ENCODE data around the gene TMEM101. TPM values are rescaled to one million over a fixed set of nuclear protein-coding genes. Genes with fewer than 3 reads are reported as not detected.

TMEM101 gene
- 35.7 TPM for total RNA-seq

GRCh38 chr17:44014437-44015172 is at the start of gene TMEM101:
TMEM101 (minus strand) TSS chr17:44014963; CDS start chr17:44014952, 11 bp downstream.

GRCh38 chr17:44004077-44004760 is 10.5 kb downstream of the TMEM101 start, which contains the start of gene NAGS:
NAGS (plus strand) TSS chr17:44004622; CDS start chr17:44004664, 42 bp downstream.

Other genes with a start within 250 kb of the TMEM101 start
- gene DUSP3, start 236.0 kb downstream of the TMEM101 start, total RNA-seq: 44.6 TPM
- not detected for gene CFAP97D1, start 234.5 kb downstream of the TMEM101 start, total RNA-seq
- gene MPP3, start 181.8 kb downstream of the TMEM101 start, total RNA-seq: 21.7 TPM
- 0.38 TPM for gene CD300LG, start 167.8 kb downstream of the TMEM101 start, total RNA-seq
- 24.1 TPM for gene MPP2, start 107.4 kb downstream of the TMEM101 start, total RNA-seq
- gene PPY, start 72.5 kb downstream of the TMEM101 start, total RNA-seq: not detected
- not detected for gene PYY, start 61.0 kb downstream of the TMEM101 start, total RNA-seq
- gene NAGS, start 10.3 kb downstream of the TMEM101 start, total RNA-seq: 0.88 TPM
- 23.1 TPM for gene LSM12, start 51.7 kb upstream of the TMEM101 start, total RNA-seq
- gene G6PC3, start 55.8 kb upstream of the TMEM101 start, total RNA-seq: 28.3 TPM
- 117 TPM for gene HDAC5, start 108.7 kb upstream of the TMEM101 start, total RNA-seq
- 2.0 TPM for gene HROB, start 127.0 kb upstream of the TMEM101 start, total RNA-seq
- 2.4 TPM for gene ASB16, start 155.7 kb upstream of the TMEM101 start, total RNA-seq
- 32.6 TPM for gene TMUB2, start 172.0 kb upstream of the TMEM101 start, total RNA-seq
- gene ATXN7L3, start 184.9 kb upstream of the TMEM101 start, total RNA-seq: 43.7 TPM
- gene UBTF, start 204.7 kb upstream of the TMEM101 start, total RNA-seq: 133 TPM

Measured in camera-type eye (tissue), 1 donor.